OCI-LY7 (cell line): ENCODE data around the gene ACTR2.

Experiments used
- EZH2phosphoT487 ChIP-seq: fragments of 200-600 bp; sonication (generic); IDR thresholded peaks from 2 replicates; pipeline ENCODE4 v1.6.1; 2018; ENCODE audit warnings: low read depth, borderline replicate concordance, mild to moderate bottlenecking, mixed run types, antibody characterized with exemption, low read length, moderate library complexity, mixed read lengths
- TF ChIP-seq, protein P1 (sequence below): fragments of 200-600 bp; sonication (generic); conservative IDR thresholded peaks from 2 replicates; pipeline ENCODE4 v1.5.1; 2014; ENCODE audit warnings: mild to moderate bottlenecking, antibody characterized with exemption, low read length, moderate library complexity, mixed read lengths

- TF ChIP-seq, protein P1, sequence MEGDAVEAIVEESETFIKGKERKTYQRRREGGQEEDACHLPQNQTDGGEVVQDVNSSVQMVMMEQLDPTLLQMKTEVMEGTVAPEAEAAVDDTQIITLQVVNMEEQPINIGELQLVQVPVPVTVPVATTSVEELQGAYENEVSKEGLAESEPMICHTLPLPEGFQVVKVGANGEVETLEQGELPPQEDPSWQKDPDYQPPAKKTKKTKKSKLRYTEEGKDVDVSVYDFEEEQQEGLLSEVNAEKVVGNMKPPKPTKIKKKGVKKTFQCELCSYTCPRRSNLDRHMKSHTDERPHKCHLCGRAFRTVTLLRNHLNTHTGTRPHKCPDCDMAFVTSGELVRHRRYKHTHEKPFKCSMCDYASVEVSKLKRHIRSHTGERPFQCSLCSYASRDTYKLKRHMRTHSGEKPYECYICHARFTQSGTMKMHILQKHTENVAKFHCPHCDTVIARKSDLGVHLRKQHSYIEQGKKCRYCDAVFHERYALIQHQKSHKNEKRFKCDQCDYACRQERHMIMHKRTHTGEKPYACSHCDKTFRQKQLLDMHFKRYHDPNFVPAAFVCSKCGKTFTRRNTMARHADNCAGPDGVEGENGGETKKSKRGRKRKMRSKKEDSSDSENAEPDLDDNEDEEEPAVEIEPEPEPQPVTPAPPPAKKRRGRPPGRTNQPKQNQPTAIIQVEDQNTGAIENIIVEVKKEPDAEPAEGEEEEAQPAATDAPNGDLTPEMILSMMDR, result no peak
- TF ChIP-seq EZH2phosphoT487, result no peak
These were observed 15.5 kb upstream of the ACTR2 start for GRCh38 chr2:65212115-65212514.
